ENCODE measurements around the gene LMX1A.

- no peak for TF ChIP-seq FOXM1 (IDR thresholded peaks at IDR 0.05; ENCODE audit: borderline replicate concordance, low read depth)
- TF ChIP-seq EP300 (IDR thresholded peaks at IDR 0.05; ENCODE audit: borderline replicate concordance), result no peak
- TF ChIP-seq REST (IDR thresholded peaks at IDR 0.05; ENCODE audit: low read depth), result no peak
- TF ChIP-seq TEAD4 (IDR thresholded peaks at IDR 0.05), result no peak
These were observed 40.3 kb downstream of the LMX1A start for GRCh38 chr1:165316153-165316772.
